RWPE1 (cell line): Measurements from ENCODE around the gene GTF2IRD2.
"Not testable (repeated sequence)": the region's sequence is repeated elsewhere in the genome, so short reads cannot be mapped to it uniquely, and the experiment has no call there.

Experiments used
- CTCF ChIA-PET: fragments of 350-600 bp; sonication (Branson Sonifier 250); formaldehyde crosslinking; extraction: SDS; loops from one replicate; lab custom pipeline; 2021; lab: Yijun Ruan, JAX
- POLR2A ChIA-PET: fragments of 400-600 bp; formaldehyde crosslinking; extraction: SDS; loops from one replicate; lab custom pipeline; 2020; ENCODE audit warnings: antibody characterized with exemption; ENCODE audit not compliant: low non-redundant PET; lab: Yijun Ruan, JAX
- DNase-seq: peaks from one replicate; pipeline ENCODE4 v3.0.0; 2012; ENCODE audit warnings: low spot score
- H3K27ac ChIP-seq: fragments of 450-650 bp; 2 replicates; pipeline ENCODE4 v1.5.1; 2017

GTF2IRD2 gene

DNA sequence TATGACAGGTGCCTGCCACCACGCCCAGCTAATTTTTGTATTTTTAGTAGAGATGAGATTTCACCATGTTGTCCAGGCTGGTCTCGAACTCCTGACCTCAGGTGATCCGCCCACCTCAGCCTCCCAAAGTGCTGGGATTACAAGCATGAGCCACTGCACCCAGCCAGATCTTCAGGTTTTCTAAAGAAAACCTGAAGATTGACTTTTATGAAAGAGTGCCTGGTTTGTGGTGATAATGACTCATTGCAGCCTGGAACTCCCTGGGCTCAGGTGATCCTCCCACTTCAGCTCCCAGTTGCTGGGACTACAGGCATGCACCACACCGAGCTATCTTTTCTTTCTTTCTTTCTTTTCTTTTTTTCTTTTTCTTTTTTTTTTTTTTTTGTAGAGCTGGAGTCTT, 52.8 kb downstream of the GTF2IRD2 start:
- CTCF ChIA-PET, H3K27ac ChIP-seq, POLR2A ChIA-PET, DNase-seq: not testable (repeated sequence)

DNA sequence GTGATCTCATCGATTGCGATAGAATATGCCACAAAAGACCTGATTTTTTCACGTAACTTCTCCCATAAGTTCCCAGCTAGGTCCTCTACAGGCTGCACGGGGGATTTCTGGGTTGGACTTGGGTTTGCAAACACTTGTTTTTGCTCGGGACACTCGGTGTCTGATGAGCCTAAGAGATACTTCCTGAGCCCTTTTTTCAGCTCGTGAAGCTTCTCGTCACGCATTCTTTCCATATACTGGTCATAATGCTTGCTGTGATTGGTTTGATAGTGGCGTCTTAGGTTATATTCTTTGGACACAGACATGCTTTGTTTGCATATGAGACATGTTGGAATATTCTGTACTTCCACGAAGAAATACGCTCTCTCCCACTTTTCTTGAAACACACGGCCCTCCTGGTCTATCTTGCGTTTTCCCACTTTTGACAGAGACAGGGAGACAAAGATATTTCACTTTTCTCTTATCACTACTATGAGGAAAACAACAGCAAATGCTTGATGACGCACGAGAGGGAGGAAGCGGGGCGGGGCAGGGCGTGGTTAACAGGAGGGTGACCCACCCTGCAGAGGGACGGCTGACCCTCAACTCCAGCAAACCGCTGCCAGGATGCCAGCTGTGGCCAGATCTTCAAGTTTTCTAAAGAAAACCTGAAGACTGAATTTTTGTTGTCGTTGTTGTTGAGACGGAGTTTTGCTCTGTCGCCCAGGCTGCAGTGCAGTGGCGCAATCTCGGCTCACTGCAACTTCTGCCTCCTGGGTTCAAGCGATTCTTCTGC, 53.4 kb downstream of the GTF2IRD2 start:
- DNase-seq, H3K27ac ChIP-seq, POLR2A ChIA-PET, CTCF ChIA-PET: not testable (repeated sequence)

DNA sequence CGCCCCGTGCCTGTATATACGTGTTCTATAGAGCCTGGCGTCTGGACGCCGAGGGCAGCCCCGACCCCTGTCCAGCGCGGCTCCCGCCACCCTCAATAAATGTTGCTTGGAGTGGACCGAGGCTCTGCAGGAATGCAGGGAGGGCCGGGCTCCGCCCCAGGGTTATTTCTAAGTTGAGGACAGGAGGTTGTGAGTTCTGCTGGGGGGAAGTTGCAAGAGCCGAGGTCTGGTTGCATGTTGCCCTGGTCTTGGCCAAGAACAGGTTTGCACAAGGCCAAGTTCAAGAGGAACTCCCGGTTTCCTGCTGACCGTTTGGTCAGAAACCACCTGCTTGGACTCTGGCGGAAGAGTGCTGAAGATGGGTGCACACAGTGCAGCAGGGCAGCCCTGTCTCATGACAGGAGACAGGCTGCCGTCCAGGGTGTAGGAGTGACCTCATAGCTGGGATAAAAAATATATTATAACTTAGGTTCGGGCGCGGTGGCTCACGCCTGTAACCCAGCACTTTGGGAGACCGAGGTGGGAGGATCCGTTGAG, 62.1 kb downstream of the GTF2IRD2 start:
- H3K27ac ChIP-seq, POLR2A ChIA-PET, DNase-seq, CTCF ChIA-PET: not testable (repeated sequence)

DNA sequence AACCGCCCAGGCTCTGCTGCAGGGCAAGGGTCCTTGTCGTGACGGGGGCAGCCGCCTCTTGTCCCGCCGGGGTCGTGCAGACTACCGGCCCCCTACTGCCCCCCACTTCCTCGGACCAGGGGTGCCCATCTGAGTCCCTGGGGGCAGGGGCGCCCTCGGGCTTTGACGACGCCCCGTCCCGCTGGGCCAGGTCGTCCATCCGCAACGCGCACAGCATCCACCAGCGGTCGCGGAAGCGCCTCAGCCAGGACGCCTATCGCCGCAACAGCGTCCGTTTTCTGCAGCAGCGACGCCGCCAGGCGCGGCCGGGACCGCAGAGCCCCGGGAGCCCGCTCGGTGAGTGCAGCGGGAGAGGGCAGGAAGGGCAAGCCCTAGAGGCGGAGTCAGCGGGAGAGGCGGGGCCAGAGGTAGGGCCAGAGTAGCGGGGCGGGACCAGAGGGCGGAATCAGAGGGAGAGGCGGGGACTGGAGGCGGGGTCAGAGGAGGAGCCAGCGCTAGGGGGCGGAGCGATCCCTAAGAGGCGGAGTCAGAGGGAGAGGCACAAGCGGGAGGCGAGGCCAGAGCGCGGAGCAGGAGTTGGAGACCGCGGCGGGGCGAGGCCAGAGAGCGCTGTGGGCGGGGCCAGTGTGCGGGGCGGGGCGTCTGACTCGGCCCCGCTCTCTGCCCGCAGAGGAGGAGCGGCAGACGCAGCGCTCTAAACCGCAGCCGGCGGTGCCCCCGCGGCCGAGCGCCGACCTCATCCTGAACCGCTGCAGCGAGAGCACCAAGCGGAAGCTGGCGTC, 62.8 kb downstream of the GTF2IRD2 start:
- H3K27ac ChIP-seq, DNase-seq, CTCF ChIA-PET, POLR2A ChIA-PET: not testable (repeated sequence)

GRCh38 chr7:74783595-74783994, 67.8 kb downstream of the GTF2IRD2 start:
- H3K27ac ChIP-seq, DNase-seq, POLR2A ChIA-PET, CTCF ChIA-PET: not testable (repeated sequence)

GRCh38 chr7:74781746-74782145, 69.7 kb downstream of the GTF2IRD2 start:
- H3K27ac ChIP-seq, CTCF ChIA-PET, POLR2A ChIA-PET, DNase-seq: not testable (repeated sequence)

- DNase-seq, H3K27ac ChIP-seq, CTCF ChIA-PET, POLR2A ChIA-PET: not testable (repeated sequence)
These were observed 72.4 kb downstream of the GTF2IRD2 start for GRCh38 chr7:74779053-74779452.

GRCh38 chr7:74775111-74775510, 76.3 kb downstream of the GTF2IRD2 start:
- H3K27ac ChIP-seq, POLR2A ChIA-PET, DNase-seq, CTCF ChIA-PET: not testable (repeated sequence)

GRCh38 chr7:74773760-74774750, 77.3 kb downstream of the GTF2IRD2 start, which contains the start of gene NCF1:
Gene NCF1 (plus strand): TSS chr7:74774011. CDS start chr7:74774032, 21 bp downstream.
- POLR2A ChIA-PET, H3K27ac ChIP-seq, CTCF ChIA-PET, DNase-seq: not testable (repeated sequence)

- CTCF ChIA-PET: not testable (repeated sequence)
These were observed 79.3 kb downstream of the GTF2IRD2 start for GRCh38 chr7:74772093-74772492.

DNA sequence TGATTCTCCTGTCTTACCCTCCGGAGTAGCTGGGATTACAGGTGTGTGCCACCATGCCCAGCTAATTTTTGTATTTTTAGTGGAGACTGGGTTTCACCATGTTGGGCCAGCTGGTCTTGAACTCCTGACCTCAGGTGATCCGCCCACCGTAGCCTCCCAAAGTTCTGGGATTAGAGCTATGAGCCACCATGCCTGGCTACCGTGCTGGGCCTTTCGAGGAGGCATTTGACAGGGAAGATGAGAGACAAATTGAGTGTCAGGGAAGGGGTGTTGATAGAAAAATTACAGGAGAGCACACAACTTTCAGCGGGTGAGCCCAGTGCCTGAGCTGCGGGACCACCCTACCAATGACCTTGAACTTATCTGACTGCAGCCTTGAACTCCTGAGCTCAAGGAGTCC, 81.3 kb downstream of the GTF2IRD2 start:
- H3K27ac ChIP-seq, DNase-seq, POLR2A ChIA-PET, CTCF ChIA-PET: not testable (repeated sequence)

More at GRCh38 chr7:74772093-74772492, 79.3 kb downstream of the GTF2IRD2 start:
- H3K27ac ChIP-seq, DNase-seq, POLR2A ChIA-PET: not testable (repeated sequence)

DNA sequence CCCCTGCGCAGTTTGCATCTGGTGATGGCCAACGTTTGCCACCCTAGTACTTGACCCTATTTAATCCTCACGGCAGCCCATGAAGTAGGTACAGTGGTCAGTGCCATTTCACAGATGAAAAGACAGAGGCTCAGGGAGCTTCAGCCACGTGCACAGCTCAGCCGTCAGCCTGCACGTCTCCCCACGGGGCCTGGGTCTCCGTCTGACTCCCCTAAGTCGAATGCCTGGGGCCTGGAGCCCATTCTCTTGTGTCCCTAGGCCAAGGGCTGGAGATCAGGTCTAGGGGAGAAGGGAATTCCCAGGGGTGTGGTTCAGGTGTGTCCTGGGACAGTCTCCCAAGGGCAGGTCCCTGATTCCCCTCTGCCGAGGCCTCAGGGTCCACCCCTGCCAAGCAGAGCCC, 84.4 kb downstream of the GTF2IRD2 start:
- CTCF ChIA-PET, DNase-seq, POLR2A ChIA-PET: not testable (repeated sequence)

DNA sequence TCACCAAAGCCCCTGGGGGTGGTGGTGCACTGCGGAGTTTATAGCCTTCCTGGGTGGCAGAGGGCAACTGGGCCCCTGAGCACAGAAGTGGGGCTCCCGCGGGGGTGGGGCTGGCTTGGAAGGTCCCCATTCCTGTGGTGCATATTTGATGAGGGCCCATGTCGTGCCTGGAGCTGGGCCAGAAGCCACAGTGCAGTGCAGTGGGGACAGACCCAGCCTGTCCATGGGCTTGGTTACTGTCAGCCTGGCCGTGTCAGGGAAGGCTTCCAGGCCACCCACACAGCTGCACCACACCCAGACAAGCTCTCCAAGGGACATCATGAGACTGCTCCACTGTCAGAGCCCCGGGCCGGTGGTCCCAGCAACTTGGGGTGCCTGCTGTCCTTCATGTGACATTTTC, 84.9 kb downstream of the GTF2IRD2 start:
- POLR2A ChIA-PET, DNase-seq, CTCF ChIA-PET, H3K27ac ChIP-seq: not testable (repeated sequence)

More for the DNA sequence above, 84.4 kb downstream of the GTF2IRD2 start:
- H3K27ac ChIP-seq: not testable (repeated sequence)

DNA sequence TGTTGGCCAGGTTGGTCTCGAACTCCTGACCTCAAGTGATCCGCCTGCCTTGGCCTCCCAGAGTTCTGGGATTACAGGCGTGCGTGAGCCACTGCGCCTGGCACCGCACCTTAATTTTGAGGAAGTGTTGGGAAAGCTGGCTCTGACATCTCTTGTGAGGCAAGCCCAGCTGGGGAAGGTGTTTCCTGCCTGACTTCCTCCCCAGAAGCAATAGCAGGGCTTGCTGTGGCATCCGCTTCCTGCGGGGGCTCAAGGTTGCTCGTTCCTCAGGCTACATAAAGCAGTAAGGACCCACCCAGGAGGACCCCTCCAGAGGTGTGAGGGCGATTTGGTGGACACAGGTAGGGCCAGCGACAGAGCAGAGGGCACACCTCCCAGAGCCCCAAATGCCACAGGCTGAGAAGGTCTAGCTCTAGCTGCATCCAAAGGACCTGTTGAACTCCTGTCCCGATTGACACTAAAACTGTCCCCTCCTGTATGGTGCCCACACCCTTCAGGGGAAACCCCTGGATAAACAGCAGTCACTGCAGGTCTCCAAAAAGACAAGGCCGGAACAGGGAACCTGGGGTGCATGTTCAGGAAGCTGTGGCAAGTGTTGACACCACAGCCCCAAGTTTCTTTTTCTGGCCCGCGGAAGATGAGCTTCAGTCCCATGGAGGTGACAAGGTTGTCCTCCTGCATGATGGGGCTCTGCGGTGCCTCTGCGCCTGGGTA, 86.0 kb downstream of the GTF2IRD2 start:
- CTCF ChIA-PET, DNase-seq, H3K27ac ChIP-seq, POLR2A ChIA-PET: not testable (repeated sequence)

GRCh38 chr7:74758982-74759381, 92.4 kb downstream of the GTF2IRD2 start:
- DNase-seq, POLR2A ChIA-PET, CTCF ChIA-PET, H3K27ac ChIP-seq: not testable (repeated sequence)

DNA sequence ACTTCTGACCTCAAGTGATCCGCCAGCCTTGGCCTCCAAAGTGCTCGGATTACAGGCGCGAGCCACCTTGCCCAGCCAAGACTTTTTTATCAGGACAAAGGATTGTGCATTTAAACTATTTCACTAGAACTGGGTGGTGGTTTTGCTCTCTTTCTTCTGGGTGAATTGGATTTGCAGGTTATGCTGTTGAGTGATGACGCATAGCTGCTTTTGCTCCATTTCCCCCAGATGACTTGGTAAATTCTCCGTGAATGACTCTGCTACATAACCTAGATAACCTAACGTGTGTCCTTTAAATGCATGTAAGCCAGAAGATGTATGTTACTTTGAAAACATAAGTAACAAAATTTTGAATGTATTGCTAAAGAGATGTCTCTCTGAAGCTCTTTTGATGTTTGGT, 93.1 kb downstream of the GTF2IRD2 start:
- CTCF ChIA-PET, DNase-seq, H3K27ac ChIP-seq, POLR2A ChIA-PET: not testable (repeated sequence)
